A549 (cell line): Measurements from ENCODE around the gene TAL2. TPM values are rescaled to one million over a fixed set of nuclear protein-coding genes. Genes with fewer than 3 reads are reported as not detected.

ENCODE experiments used
- ATAC-seq, 2 experiments: fragments of 200-7000 bp in 1 of 2; fragments of >200 bp in 1 of 2; cut with Nextera tagmentation in 1 of 2; cut with Tn5 transposase in 1 of 2; 3 replicates each; pipeline versions ENCODE4 v1.8.0 to v1.9.1; 2018 to 2020; ENCODE audit warnings: mild to moderate bottlenecking in 1 of 2, moderate library complexity in 1 of 2
- CTCF ChIA-PET: fragments of 300-600 bp; sonication (Branson Sonifier 250); formaldehyde crosslinking; extraction: SDS; loops from one replicate; lab custom pipeline; 2021; ENCODE audit warnings: antibody characterized with exemption, inconsistent platforms; lab: Yijun Ruan, JAX
- POLR2A ChIA-PET: fragments of 350-600 bp; formaldehyde crosslinking; extraction: SDS; loops from one replicate; lab custom pipeline; 2021; ENCODE audit warnings: antibody characterized with exemption, inconsistent platforms; lab: Yijun Ruan, JAX
- DNase-seq, 2 experiments: peaks; one replicate each; pipeline versions ENCODE4 v3.0.0 to v3.0.0-alpha.2; 2011 to 2016; ENCODE audit warnings: low read depth in 1 of 2, low spot score in 1 of 2
- FAIRE-seq: peaks from 2 replicates; lab custom pipeline; 2011; peaks lifted over from hg19 to GRCh38; lab: Jason Lieb, UNC
- H3K27ac ChIP-seq, 2 experiments: fragments of >200 bp; sonication (Bioruptor Twin); formaldehyde crosslinking; 3 replicates each; pipeline ENCODE4 v1.5.1; 2016 to 2017
- H3K4me1 ChIP-seq: fragments of >200 bp; sonication (Bioruptor Twin); formaldehyde crosslinking; 3 replicates; pipeline ENCODE4 v1.6.1; 2016
- H3K4me2 ChIP-seq: fragments of >200 bp; sonication (Bioruptor Twin); formaldehyde crosslinking; 3 replicates; pipeline ENCODE4 v1.6.1; 2016
- H3K4me3 ChIP-seq: fragments of >200 bp; sonication (Bioruptor Twin); formaldehyde crosslinking; 3 replicates; pipeline ENCODE4 v1.5.1; 2016
- H3K9me3 ChIP-seq: fragments of >200 bp; sonication (Bioruptor Twin); formaldehyde crosslinking; 3 replicates; pipeline ENCODE4 v1.6.1; 2016
- CEBPB ChIP-seq, 2 experiments: fragments of >200 bp in 1 of 2; sonication (Bioruptor Twin) in 1 of 2; formaldehyde crosslinking in 1 of 2; IDR thresholded peaks; 2 replicates each; pipeline ENCODE4 v1.6.1; 2012 to 2016
- EHF ChIP-seq: fragments of 250-450 bp; sonication (Bioruptor Pico); IDR thresholded peaks from 2 replicates; pipeline ENCODE4 v1.5.0; 2020; ENCODE audit warnings: mild to moderate bottlenecking
- EHMT2 ChIP-seq: fragments of 200-600 bp; sonication (generic); IDR thresholded peaks from 2 replicates; pipeline ENCODE4 v1.6.1; 2016; ENCODE audit warnings: antibody characterized with exemption, low read depth, mild to moderate bottlenecking, moderate library complexity
- ELK1 ChIP-seq: fragments of 150-350 bp; IDR thresholded peaks from 2 replicates; pipeline ENCODE4 v1.6.1; 2014; ENCODE audit warnings: low read depth, mild to moderate bottlenecking, low read length
- EP300 ChIP-seq, 2 experiments: fragments of >200 bp; sonication (Bioruptor Twin); formaldehyde crosslinking; IDR thresholded peaks; 2 replicates in 1 of 2; 3 replicates in 1 of 2; pipeline ENCODE4 v1.6.1; 2016 to 2017
- FOSB ChIP-seq: fragments of 250-450 bp; sonication (Bioruptor Pico); IDR thresholded peaks from 2 replicates; pipeline ENCODE4 v1.5.0; 2020; ENCODE audit warnings: mild to moderate bottlenecking, moderate library complexity
- HEYL ChIP-seq: fragments of 250-450 bp; sonication (Bioruptor Pico); IDR thresholded peaks from 2 replicates; pipeline ENCODE4 v1.8.0; 2021; ENCODE audit warnings: mild to moderate bottlenecking, moderate library complexity
- HOXA7 ChIP-seq: fragments of 250-450 bp; sonication (Bioruptor Pico); IDR thresholded peaks from 2 replicates; pipeline ENCODE4 v1.5.0; 2020; ENCODE audit warnings: mild to moderate bottlenecking, moderate library complexity
- HOXB13 ChIP-seq: fragments of 250-450 bp; sonication (Bioruptor Pico); IDR thresholded peaks from 2 replicates; pipeline ENCODE4 v1.5.0; 2020; ENCODE audit warnings: low read depth, mild to moderate bottlenecking, moderate library complexity
- HOXB5 ChIP-seq: fragments of 250-450 bp; sonication (Bioruptor Pico); IDR thresholded peaks from 2 replicates; pipeline ENCODE4 v1.5.0; 2020; ENCODE audit warnings: mild to moderate bottlenecking, moderate library complexity
- JUNB ChIP-seq: fragments of >200 bp; sonication (Bioruptor Twin); formaldehyde crosslinking; IDR thresholded peaks from 2 replicates; pipeline ENCODE4 v1.6.1; 2016
- KDM5A ChIP-seq: fragments of 200-600 bp; sonication (generic); IDR thresholded peaks from 2 replicates; pipeline ENCODE4 v1.6.1; 2016; ENCODE audit warnings: antibody characterized with exemption, mild to moderate bottlenecking
- MAX ChIP-seq: IDR thresholded peaks from 2 replicates; pipeline ENCODE4 v1.6.1; 2012
- POLR2A ChIP-seq: IDR thresholded peaks from 2 replicates; pipeline ENCODE4 v1.6.1; 2012; ENCODE audit warnings: mild to moderate bottlenecking, low read length
- POLR2AphosphoS2 ChIP-seq: conservative IDR thresholded peaks from 2 replicates; pipeline ENCODE4 v1.6.1; 2012; ENCODE audit warnings: low read length, improper control_type of control experiment, inconsistent platforms
- REST ChIP-seq: fragments of 200-600 bp; sonication (generic); IDR thresholded peaks from 2 replicates; pipeline ENCODE4 v1.6.1; 2016; ENCODE audit warnings: antibody characterized with exemption, mild to moderate bottlenecking, moderate library complexity
- RFX5 ChIP-seq: fragments of 450-650 bp; IDR thresholded peaks from 2 replicates; pipeline ENCODE4 v1.7.1; 2014; ENCODE audit warnings: antibody characterized with exemption, mild to moderate bottlenecking, moderate library complexity
- TFCP2L1 ChIP-seq: fragments of 250-450 bp; sonication (Bioruptor Pico); IDR thresholded peaks from 2 replicates; pipeline ENCODE4 v1.5.0; 2021; ENCODE audit warnings: mild to moderate bottlenecking
- ZFP36 ChIP-seq: fragments of 450-650 bp; IDR thresholded peaks from 2 replicates; pipeline ENCODE4 v1.6.1; 2014; ENCODE audit warnings: borderline replicate concordance; ENCODE audit not compliant: partially characterized antibody
- ZNF302 ChIP-seq: fragments of 250-450 bp; sonication (Bioruptor Pico); IDR thresholded peaks from 2 replicates; pipeline ENCODE4 v1.9.0; 2021; ENCODE audit warnings: inconsistent platforms, mild to moderate bottlenecking, moderate library complexity
- WGBS: methylation state at CpG from one replicate; pipeline ENCODE4 v1.1.6; 2017; ENCODE audit errors: missing lambda C conversion rate; 5-methylcytosine and 5-hydroxymethylcytosine counted together
- polyA plus RNA-seq, 4 experiments: library from polyadenylated mRNA; depleted of rRNA in 3 of 4; stranded (reverse); fragments of >200 nt; fragmentation: RNase III in 1 of 4; extraction: RNeasy Plus Mini Kit Qiagen cat#74134 plus additional on column Dnase treatment in 1 of 4; gene quantifications; 2 replicates in 3 of 4; 3 replicates in 1 of 4; pipeline ENCODE4 v1.2.3, GENCODE V29; 2011 to 2017
- TF ChIP-seq, protein P1 (sequence below): fragments of 450-650 bp; IDR thresholded peaks from 2 replicates; pipeline ENCODE4 v1.6.1; 2014; ENCODE audit warnings: antibody characterized with exemption

Gene TAL2
- polyA plus RNA-seq, 2 of the 4 experiments (the other 2 are of a cell fraction) = 0.13 to 0.15 TPM

GRCh38 chr9:105673850-105674387 is 11.7 kb downstream of the TAL2 start:
- Histone ChIP-seq H3K4me3 (no peak overlapping the region), H3K4me1 (no peaks in the 10 kb centered on the region), H3K4me2 (no peak overlapping the region), H3K27ac (no peak overlapping the region), H3K9me3 (no peaks in the 10 kb centered on the region)
- TF ChIP-seq EP300 (IDR thresholded peaks at IDR 0.05) = no peak
- TF ChIP-seq POLR2AphosphoS2 = no peak
- no peak for TF ChIP-seq HEYL (CRISPR knock-in tag)
- TF ChIP-seq JUNB = no peak
- TF ChIP-seq ELK1 = no peak
- ATAC-seq (no peak), FAIRE-seq (no peak), DNase-seq (no peak)
- 68% methylated on average over 3 of the region's 3 CpGs for WGBS
- POLR2A ChIA-PET = no interaction called here
- CTCF ChIA-PET = interaction anchor here (0.8 to 1.0 kb wide), 2 partner anchors 14 to 66 kb away, joined by 3 read pairs; no protein-coding TSS in a partner anchor

DNA sequence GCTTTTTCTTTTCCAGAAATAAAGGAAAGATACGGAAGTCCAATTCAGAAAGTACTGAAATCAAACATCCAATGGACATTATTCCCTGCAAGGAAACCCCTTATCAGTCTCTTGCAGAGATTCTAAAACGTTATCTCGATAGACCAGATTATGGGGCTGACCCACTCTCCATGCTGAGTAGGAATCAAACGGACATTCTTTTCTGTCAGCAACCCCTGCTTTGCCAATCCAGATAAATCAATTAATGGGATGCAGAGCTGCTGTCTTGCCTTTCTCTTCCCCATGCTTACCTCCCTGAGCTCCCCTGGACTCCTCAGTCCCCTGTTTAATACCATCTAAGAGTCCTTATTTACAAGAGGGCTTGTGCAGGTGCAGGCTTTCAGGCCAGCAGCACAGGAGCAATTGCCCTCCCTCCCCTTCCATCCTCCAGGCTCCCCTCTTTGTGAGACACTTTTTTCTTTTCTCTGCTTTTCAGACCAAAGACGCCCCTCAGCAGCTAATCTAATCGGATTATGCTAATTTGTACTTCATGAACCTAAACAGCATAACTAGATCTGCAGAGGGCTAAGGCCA is 14.2 kb downstream of the TAL2 start:
- CTCF ChIA-PET = no interaction called here
- no peak overlapping the region for H3K27ac ChIP-seq
- no peak overlapping the region for H3K4me2 ChIP-seq
- TF ChIP-seq RFX5 (no peak), EHMT2 (no peak), ZFP36 (no peak), REST (no peak), ZNF302 (CRISPR knock-in tag) (no peak), HOXB5 (CRISPR knock-in tag) (no peak), KDM5A (no peak), MAX (no peak), FOSB (CRISPR knock-in tag) (no peak), EP300 (IDR thresholded peaks at IDR 0.05) (no peak), CEBPB (IDR thresholded peaks at IDR 0.05) (no peak), HOXA7 (no peak), TFCP2L1 (CRISPR knock-in tag) (no peak), EHF (CRISPR knock-in tag) (no peak), POLR2A (no peak), HOXB13 (no peak)
- TF ChIP-seq, protein P1, sequence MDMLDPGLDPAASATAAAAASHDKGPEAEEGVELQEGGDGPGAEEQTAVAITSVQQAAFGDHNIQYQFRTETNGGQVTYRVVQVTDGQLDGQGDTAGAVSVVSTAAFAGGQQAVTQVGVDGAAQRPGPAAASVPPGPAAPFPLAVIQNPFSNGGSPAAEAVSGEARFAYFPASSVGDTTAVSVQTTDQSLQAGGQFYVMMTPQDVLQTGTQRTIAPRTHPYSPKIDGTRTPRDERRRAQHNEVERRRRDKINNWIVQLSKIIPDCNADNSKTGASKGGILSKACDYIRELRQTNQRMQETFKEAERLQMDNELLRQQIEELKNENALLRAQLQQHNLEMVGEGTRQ = no peak
- TF ChIP-seq, all 56 proteins: peak for 0
- H3K4me1 ChIP-seq = peaks cover 6% of the 10 kb centered on the region; the same call in 1 of the 3 replicates
- 45% methylated on average over 6 of the region's 6 CpGs for WGBS
- ATAC-seq (no peak), FAIRE-seq (no peak), DNase-seq (no peak)
- POLR2A ChIA-PET = no interaction called here
- H3K4me3 ChIP-seq = no peak overlapping the region
- H3K9me3 ChIP-seq = no peaks in the 10 kb centered on the region
